Tibial nerve (tissue), 3 donors: ENCODE results near the gene ZWILCH.

Experiments used
- CTCF ChIP-seq, 5 experiments: fragments of 200-600 bp in 3 of 5; fragments of 450-650 bp in 2 of 5; sonication (generic) in 3 of 5; IDR thresholded peaks; one replicate each; pipeline ENCODE4 v1.5.1; 2016 to 2019; ENCODE audit warnings: antibody characterized with exemption in 5 of 5, mild to moderate bottlenecking in 3 of 5, moderate library complexity in 2 of 5
- POLR2A ChIP-seq, 2 donors: fragments of 450-650 bp; IDR thresholded peaks; one replicate each; pipeline ENCODE4 v1.6.1; 2017; ENCODE audit warnings: antibody characterized with exemption in 2 of 2, mild to moderate bottlenecking in 2 of 2, moderate library complexity in 2 of 2

- TF ChIP-seq CTCF (IDR thresholded peaks at IDR 0.05): no peak
- TF ChIP-seq POLR2A (IDR thresholded peaks at IDR 0.05): no peak
Measured at GRCh38 chr15:66587749-66588148, 82.6 kb downstream of the ZWILCH start.
